PFSK-1 (cell line): ENCODE data around the gene NRXN3.

Experiments used
- FOXP2 ChIP-seq: optimal IDR thresholded peaks from 2 replicates; pipeline ENCODE3; 2011; ENCODE audit warnings: borderline replicate concordance, control low read depth, inconsistent platforms; ENCODE audit not compliant: insufficient read depth; ENCODE audit errors: extremely low read length, extremely low read depth
- POLR2AphosphoS5 ChIP-seq: IDR thresholded peaks from 2 replicates; pipeline ENCODE4 v1.6.1; 2012; ENCODE audit warnings: low read depth, mild to moderate bottlenecking, control low read depth, low read length, moderate library complexity
- SIN3A ChIP-seq: IDR thresholded peaks from 2 replicates; pipeline ENCODE4 v1.6.1; 2012; ENCODE audit warnings: mild to moderate bottlenecking, low read length, moderate library complexity, borderline replicate concordance; ENCODE audit not compliant: insufficient read depth
- TAF1 ChIP-seq: IDR thresholded peaks from 2 replicates; pipeline ENCODE4 v1.6.1; 2012; ENCODE audit warnings: low read length, control low read depth, borderline replicate concordance; ENCODE audit not compliant: insufficient read depth
- TF ChIP-seq, protein P1 (sequence below), 2 experiments: IDR thresholded peaks; 2 replicates each; pipeline versions ENCODE4 v1.6.1 to v1.8.0; 2011 to 2012; ENCODE audit warnings: low read depth in 2 of 2, low read length in 2 of 2, control low read depth in 1 of 2, inconsistent platforms in 1 of 2, mild to moderate bottlenecking in 1 of 2, moderate library complexity in 1 of 2; ENCODE audit not compliant: insufficient read depth in 1 of 2

Gene NRXN3

DNA sequence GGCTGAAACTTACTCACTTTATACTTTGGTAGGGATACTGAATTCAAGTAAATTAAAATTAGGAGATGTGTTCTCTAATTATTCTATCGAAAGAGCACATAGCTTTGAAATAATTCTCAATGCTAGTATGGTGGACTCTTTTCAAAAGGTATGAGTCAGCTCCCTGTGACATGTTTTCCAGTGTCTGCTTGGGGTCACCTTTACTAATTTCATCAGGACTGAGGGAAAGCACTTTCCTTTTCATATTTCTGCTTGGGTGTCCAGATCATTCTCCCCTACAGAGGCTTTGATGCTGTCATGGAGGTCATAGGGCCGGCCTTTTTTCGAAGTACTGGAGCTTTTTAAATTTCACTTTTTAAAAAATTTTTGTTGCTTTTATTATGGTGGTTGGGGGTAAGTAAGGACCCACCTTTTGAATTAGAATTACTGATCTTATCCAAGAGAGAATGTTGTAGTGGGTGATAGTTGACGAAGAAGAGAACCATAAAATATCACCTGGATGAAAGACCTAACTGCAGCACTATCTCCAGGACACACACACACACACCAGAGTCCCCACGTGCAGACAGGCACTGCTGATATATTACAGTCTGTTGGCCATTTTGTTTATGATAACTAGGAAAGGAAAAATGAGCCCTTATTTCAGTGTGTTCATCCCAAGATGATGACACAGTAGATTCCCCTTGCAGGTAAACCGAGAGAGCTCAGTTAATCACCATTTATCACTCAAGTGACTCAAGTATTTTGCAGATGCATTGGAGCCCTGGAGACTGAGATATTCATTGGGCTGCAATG lies 1482.5 kb downstream of the NRXN3 start:
- TF ChIP-seq, protein P1, sequence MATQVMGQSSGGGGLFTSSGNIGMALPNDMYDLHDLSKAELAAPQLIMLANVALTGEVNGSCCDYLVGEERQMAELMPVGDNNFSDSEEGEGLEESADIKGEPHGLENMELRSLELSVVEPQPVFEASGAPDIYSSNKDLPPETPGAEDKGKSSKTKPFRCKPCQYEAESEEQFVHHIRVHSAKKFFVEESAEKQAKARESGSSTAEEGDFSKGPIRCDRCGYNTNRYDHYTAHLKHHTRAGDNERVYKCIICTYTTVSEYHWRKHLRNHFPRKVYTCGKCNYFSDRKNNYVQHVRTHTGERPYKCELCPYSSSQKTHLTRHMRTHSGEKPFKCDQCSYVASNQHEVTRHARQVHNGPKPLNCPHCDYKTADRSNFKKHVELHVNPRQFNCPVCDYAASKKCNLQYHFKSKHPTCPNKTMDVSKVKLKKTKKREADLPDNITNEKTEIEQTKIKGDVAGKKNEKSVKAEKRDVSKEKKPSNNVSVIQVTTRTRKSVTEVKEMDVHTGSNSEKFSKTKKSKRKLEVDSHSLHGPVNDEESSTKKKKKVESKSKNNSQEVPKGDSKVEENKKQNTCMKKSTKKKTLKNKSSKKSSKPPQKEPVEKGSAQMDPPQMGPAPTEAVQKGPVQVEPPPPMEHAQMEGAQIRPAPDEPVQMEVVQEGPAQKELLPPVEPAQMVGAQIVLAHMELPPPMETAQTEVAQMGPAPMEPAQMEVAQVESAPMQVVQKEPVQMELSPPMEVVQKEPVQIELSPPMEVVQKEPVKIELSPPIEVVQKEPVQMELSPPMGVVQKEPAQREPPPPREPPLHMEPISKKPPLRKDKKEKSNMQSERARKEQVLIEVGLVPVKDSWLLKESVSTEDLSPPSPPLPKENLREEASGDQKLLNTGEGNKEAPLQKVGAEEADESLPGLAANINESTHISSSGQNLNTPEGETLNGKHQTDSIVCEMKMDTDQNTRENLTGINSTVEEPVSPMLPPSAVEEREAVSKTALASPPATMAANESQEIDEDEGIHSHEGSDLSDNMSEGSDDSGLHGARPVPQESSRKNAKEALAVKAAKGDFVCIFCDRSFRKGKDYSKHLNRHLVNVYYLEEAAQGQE (IDR thresholded peaks at IDR 0.05; ENCODE audit: insufficient read depth in 1 of 2, low read depth in 2 of 2, low read length in 2 of 2) = no peak
- TF ChIP-seq FOXP2 (no peak), SIN3A (no peak), POLR2AphosphoS5 (no peak), TAF1 (no peak)

GRCh38 chr14:79656056-79656455 lies 1485.9 kb downstream of the NRXN3 start:
- TF ChIP-seq POLR2AphosphoS5 (no peak), SIN3A (no peak), FOXP2 (no peak), TAF1 (no peak)
- TF ChIP-seq, protein P1 (IDR thresholded peaks at IDR 0.05; ENCODE audit: insufficient read depth in 1 of 2, low read depth in 2 of 2, low read length in 2 of 2) = no peak

GRCh38 chr14:79656496-79656895 lies 1486.3 kb downstream of the NRXN3 start:
- TF ChIP-seq, protein P1 (IDR thresholded peaks at IDR 0.05; ENCODE audit: insufficient read depth in 1 of 2, low read depth in 2 of 2, low read length in 2 of 2) = no peak
- no peak for TF ChIP-seq POLR2AphosphoS5
- TF ChIP-seq FOXP2 = no peak
- no peak for TF ChIP-seq TAF1
- TF ChIP-seq SIN3A = no peak

- TF ChIP-seq, protein P1 (IDR thresholded peaks at IDR 0.05; ENCODE audit: insufficient read depth in 1 of 2, low read depth in 2 of 2, low read length in 2 of 2) = no peak
- TF ChIP-seq FOXP2 (no peak), SIN3A (no peak), TAF1 (no peak), POLR2AphosphoS5 (no peak)
Measured at GRCh38 chr14:79658221-79658620, 1488.0 kb downstream of the NRXN3 start.
